ENCODE measurements around the gene ZNF200. TPM values are rescaled to one million over a fixed set of nuclear protein-coding genes. Genes with fewer than 3 reads are reported as not detected.

The ZNF200 gene
- total and polyA plus RNA-seq, 4 experiments from 2014 or later, result 6.7 to 29.2 (median 19.6) TPM

- CTCF ChIA-PET (ENCODE audit: partially characterized antibody), result no interaction called here
- POLR2A ChIA-PET (ENCODE audit: partially characterized antibody), result interaction anchor here (0.7 to 1.4 kb wide), 5 partner anchors 9 to 108 kb away, joined by 3 to 4 read pairs (median 3); partner anchors contain the start of gene ZNF263
- no peak overlapping the region for H3K27ac ChIP-seq (ENCODE audit: low read depth, low read length)
- Mint-ChIP-seq H3K4me3 (peak overlapping the region in 6 of 8 donors; percentile 8 to 62 (median 36)), H3K27ac (peak overlapping the region in 2 of 7 donors; percentile 12 to 57), H3K4me1 (peaks cover 18 to 46% (median 38%) of the 10 kb centered on the region in 4 donors), H3K27me3 (peaks cover 52 to 53% of the 10 kb centered on the region in 2 donors), H3K9me3 (peaks cover 0 to 2% (median 0%) of the 10 kb centered on the region in 8 donors), H3K36me3 (peaks cover 0 to 3% of the 10 kb centered on the region in 2 donors)
- H3K9me3 ChIP-seq (ENCODE audit: control insufficient read depth in 1 of 2, low read length in 2 of 2), result no peaks in the 10 kb centered on the region
- no peak for DNase-seq
- peaks cover 46% of the 10 kb centered on the region for H3K4me1 ChIP-seq (ENCODE audit: insufficient read depth, low read length)
- H3K4me3 ChIP-seq (ENCODE audit: low read length in 2 of 2), result no peak overlapping the region
- H3K27me3 ChIP-seq (ENCODE audit: insufficient read depth, low read length), result peaks cover 49% of the 10 kb centered on the region
- no peaks in the 10 kb centered on the region for H3K36me3 ChIP-seq (ENCODE audit: insufficient read depth, low read length)
- intact Hi-C loops (cut with micrococcal nuclease), result no loop called here
Observed at GRCh38 chr16:3175157-3176093, 59.5 kb downstream of the ZNF200 start.

GRCh38 chr16:3174618-3175148 lies 60.3 kb downstream of the ZNF200 start:
- H3K27me3 Mint-ChIP-seq, result peaks cover 44 to 46% of the 10 kb centered on the region in 2 donors

GRCh38 chr16:3173892-3174617 lies 60.9 kb downstream of the ZNF200 start:
- intact Hi-C loops (cut with micrococcal nuclease), result no loop called here
- Mint-ChIP-seq H3K4me3 (peak overlapping the region in 7 of 8 donors; percentile 4 to 58 (median 35)), H3K36me3 (peaks cover 0 to 3% of the 10 kb centered on the region in 2 donors), H3K9me3 (peaks cover 0 to 2% (median 0%) of the 10 kb centered on the region in 8 donors), H3K4me1 (peaks cover 18 to 46% (median 35%) of the 10 kb centered on the region in 4 donors), H3K27ac (peak overlapping the region in 2 of 7 donors; percentile 17 to 75), H3K27me3 (peaks cover 39 to 41% of the 10 kb centered on the region in 2 donors)
- ChIA-PET POLR2A (ENCODE audit: partially characterized antibody) (interaction anchor here (0.7 kb wide), 1 partner anchor 101 kb away, joined by 3 read pairs; no protein-coding TSS in a partner anchor), CTCF (ENCODE audit: partially characterized antibody) (interaction anchor here (3.9 to 4.2 kb wide), 2 partner anchors 115 to 144 kb away, joined by 13 to 25 read pairs; no protein-coding TSS in a partner anchor)
- H3K9me3 ChIP-seq (ENCODE audit: control insufficient read depth in 1 of 2, low read length in 2 of 2), result no peaks in the 10 kb centered on the region
- H3K4me1 ChIP-seq (ENCODE audit: insufficient read depth, low read length), result peaks cover 48% of the 10 kb centered on the region
- DNase-seq, result no peak
- peaks cover 38% of the 10 kb centered on the region for H3K27me3 ChIP-seq (ENCODE audit: insufficient read depth, low read length)
- H3K27ac ChIP-seq (ENCODE audit: low read depth, low read length), result no peak overlapping the region
- no peaks in the 10 kb centered on the region for H3K36me3 ChIP-seq (ENCODE audit: insufficient read depth, low read length)
- H3K4me3 ChIP-seq (ENCODE audit: low read length in 2 of 2), result no peak overlapping the region

More at GRCh38 chr16:3174618-3175148, 60.3 kb downstream of the ZNF200 start:
- H3K4me1 ChIP-seq (ENCODE audit: insufficient read depth, low read length), result peaks cover 48% of the 10 kb centered on the region
- peaks cover 0 to 2% (median 0%) of the 10 kb centered on the region in 8 donors for H3K9me3 Mint-ChIP-seq
- peak overlapping the region in 1 of 7 donors; percentile 75 for H3K27ac Mint-ChIP-seq
- no peaks in the 10 kb centered on the region for H3K9me3 ChIP-seq (ENCODE audit: control insufficient read depth in 1 of 2, low read length in 2 of 2)
- H3K27ac ChIP-seq (ENCODE audit: low read depth, low read length), result no peak overlapping the region
- ChIA-PET CTCF (ENCODE audit: partially characterized antibody) (no interaction called here), POLR2A (ENCODE audit: partially characterized antibody) (interaction anchor here (0.7 to 1.4 kb wide), 2 partner anchors 100 to 108 kb away, joined by 3 read pairs; partner anchors contain the start of gene ZNF263)
- H3K4me1 Mint-ChIP-seq, result peaks cover 18 to 46% (median 37%) of the 10 kb centered on the region in 4 donors
- H3K36me3 Mint-ChIP-seq, result peaks cover 0 to 3% of the 10 kb centered on the region in 2 donors
- peaks cover 43% of the 10 kb centered on the region for H3K27me3 ChIP-seq (ENCODE audit: insufficient read depth, low read length)
- H3K4me3 Mint-ChIP-seq, result peak overlapping the region in 3 of 8 donors; percentile 21 to 57 (median 35)
- no peaks in the 10 kb centered on the region for H3K36me3 ChIP-seq (ENCODE audit: insufficient read depth, low read length)
- no peak for DNase-seq
- intact Hi-C loops (cut with micrococcal nuclease), result no loop called here
- H3K4me3 ChIP-seq (ENCODE audit: low read length in 2 of 2), result no peak overlapping the region

Other genes with a start within 250 kb of the ZNF200 start
- not detected for gene CLDN9, start 222.2 kb downstream of the ZNF200 start, total RNA-seq
- not detected for gene CLDN9, start 222.2 kb downstream of the ZNF200 start, polyA plus RNA-seq
- not detected for gene CLDN6, start 217.0 kb downstream of the ZNF200 start, total RNA-seq
- not detected for gene CLDN6, start 217.0 kb downstream of the ZNF200 start, polyA plus RNA-seq
- gene TNFRSF12A, start 214.8 kb downstream of the ZNF200 start, total RNA-seq, result 1 to 10 TPM in 1 of 2 experiments, under 1 TPM in 1; 0.73 to 1.0 TPM
- gene TNFRSF12A, start 214.8 kb downstream of the ZNF200 start, polyA plus RNA-seq, result under 1 TPM; 0.33 to 0.44 TPM
- gene HCFC1R1, start 211.2 kb downstream of the ZNF200 start, total RNA-seq, result 10 to 100 TPM; 16.0 to 18.0 TPM
- gene HCFC1R1, start 211.2 kb downstream of the ZNF200 start, polyA plus RNA-seq, result 10 to 100 TPM; 18.5 to 23.8 TPM
- 10 to 100 TPM; 18.4 to 22.5 TPM for gene THOC6, start 211.1 kb downstream of the ZNF200 start, total RNA-seq
- 10 to 100 TPM; 41.4 to 48.8 TPM for gene THOC6, start 211.1 kb downstream of the ZNF200 start, polyA plus RNA-seq
- gene BICDL2, start 198.2 kb downstream of the ZNF200 start, total RNA-seq, result not detected
- gene BICDL2, start 198.2 kb downstream of the ZNF200 start, polyA plus RNA-seq, result not detected
- gene MMP25, start 188.6 kb downstream of the ZNF200 start, total RNA-seq, result 1 to 10 TPM; 2.9 to 3.0 TPM
- gene MMP25, start 188.6 kb downstream of the ZNF200 start, polyA plus RNA-seq, result under 1 TPM; 0.52 to 0.91 TPM
- 100 to 1,000 TPM; 752 to 810 TPM for gene IL32, start 169.5 kb downstream of the ZNF200 start, total RNA-seq
- 1,000 to 10,000 TPM; 3,111 to 3,174 TPM for gene IL32, start 169.5 kb downstream of the ZNF200 start, polyA plus RNA-seq
- gene ZSCAN10, start 135.9 kb downstream of the ZNF200 start, total RNA-seq, result under 1 TPM in 1 of 2 experiments, not detected in 1; 0.15 TPM
- gene ZSCAN10, start 135.9 kb downstream of the ZNF200 start, polyA plus RNA-seq, result not detected
- not detected for gene ZNF205, start 122.6 kb downstream of the ZNF200 start, total RNA-seq
- gene ZNF205, start 122.6 kb downstream of the ZNF200 start, polyA plus RNA-seq, result under 1 TPM in 1 of 2 donors, not detected in 1; 0.20 TPM
- 10 to 100 TPM; 14.1 to 14.5 TPM for gene ZNF213, start 100.1 kb downstream of the ZNF200 start, total RNA-seq
- 1 to 10 TPM in 1 of 2 donors, under 1 TPM in 1; 0.67 to 3.2 TPM for gene ZNF213, start 100.1 kb downstream of the ZNF200 start, polyA plus RNA-seq
- under 1 TPM; 0.49 to 0.97 TPM for gene OR1F1, start 47.0 kb downstream of the ZNF200 start, total RNA-seq
- not detected for gene OR1F1, start 47.0 kb downstream of the ZNF200 start, polyA plus RNA-seq
- gene MEFV, start 21.5 kb upstream of the ZNF200 start, total RNA-seq, result under 1 TPM; 0.35 to 0.42 TPM
- gene MEFV, start 21.5 kb upstream of the ZNF200 start, polyA plus RNA-seq, result under 1 TPM in 1 of 2 donors, not detected in 1; 0.05 TPM
- 10 to 100 TPM; 44.0 to 45.1 TPM for gene ZNF263, start 48.3 kb upstream of the ZNF200 start, total RNA-seq
- 10 to 100 TPM; 29.3 to 37.8 TPM for gene ZNF263, start 48.3 kb upstream of the ZNF200 start, polyA plus RNA-seq
- gene TIGD7, start 70.3 kb upstream of the ZNF200 start, total RNA-seq, result 10 to 100 TPM; 14.2 to 19.0 TPM
- gene TIGD7, start 70.3 kb upstream of the ZNF200 start, polyA plus RNA-seq, result 1 to 10 TPM; 3.2 to 3.4 TPM
- 10 to 100 TPM; 82.7 to 88.1 TPM for gene ZNF75A, start 70.3 kb upstream of the ZNF200 start, total RNA-seq
- 10 to 100 TPM; 10.8 to 24.5 TPM for gene ZNF75A, start 70.3 kb upstream of the ZNF200 start, polyA plus RNA-seq
- not detected for gene OR2C1, start 120.7 kb upstream of the ZNF200 start, total RNA-seq
- gene OR2C1, start 120.7 kb upstream of the ZNF200 start, polyA plus RNA-seq, result under 1 TPM; 0.13 to 0.54 TPM
- gene ZSCAN32, start 165.8 kb upstream of the ZNF200 start, total RNA-seq, result 10 to 100 TPM; 26.8 to 28.8 TPM
- 10 to 100 TPM in 1 of 2 donors, 1 to 10 TPM in 1; 9.8 to 11.9 TPM for gene ZSCAN32, start 165.8 kb upstream of the ZNF200 start, polyA plus RNA-seq
- gene ZNF174, start 166.1 kb upstream of the ZNF200 start, total RNA-seq, result 10 to 100 TPM; 17.9 to 18.0 TPM
- gene ZNF174, start 166.1 kb upstream of the ZNF200 start, polyA plus RNA-seq, result 10 to 100 TPM in 1 of 2 donors, 1 to 10 TPM in 1; 9.5 to 19.0 TPM
- gene ZNF597, start 208.3 kb upstream of the ZNF200 start, total RNA-seq, result 1 to 10 TPM; 5.3 TPM
- 1 to 10 TPM; 1.0 to 1.9 TPM for gene ZNF597, start 208.3 kb upstream of the ZNF200 start, polyA plus RNA-seq
- 10 to 100 TPM; 58.1 to 62.9 TPM for gene NAA60, start 208.5 kb upstream of the ZNF200 start, total RNA-seq
- 10 to 100 TPM; 28.2 to 59.6 TPM for gene NAA60, start 208.5 kb upstream of the ZNF200 start, polyA plus RNA-seq

Measured in CD4-positive, alpha-beta memory T cell (primary cell).